Liver (tissue), 3 donors: ENCODE data around the gene ITGB4.

Source experiments
- EGR1 ChIP-seq, 2 donors: IDR thresholded peaks; 2 replicates each; pipeline ENCODE4 v1.6.1; 2016 to 2018; ENCODE audit warnings: antibody characterized with exemption in 2 of 2, low read depth in 2 of 2
- FOXA2 ChIP-seq: IDR thresholded peaks from 2 replicates; pipeline ENCODE4 v1.6.1; 2016; ENCODE audit warnings: antibody characterized with exemption
- GABPA ChIP-seq, 2 donors: IDR thresholded peaks in 1 of 2; conservative IDR thresholded peaks in 1 of 2; 2 replicates each; pipeline ENCODE4 v1.6.1; 2016; ENCODE audit warnings: antibody characterized with exemption in 2 of 2, mild to moderate bottlenecking in 1 of 2, moderate library complexity in 1 of 2
- JUND ChIP-seq, 2 donors: IDR thresholded peaks; 2 replicates each; pipeline ENCODE4 v1.6.1; 2016; ENCODE audit warnings: antibody characterized with exemption in 2 of 2
- RAD21 ChIP-seq, 2 donors: IDR thresholded peaks; 2 replicates each; pipeline ENCODE4 v1.6.1; 2016; ENCODE audit warnings: antibody characterized with exemption in 2 of 2, mild to moderate bottlenecking in 2 of 2
- RXRA ChIP-seq, 2 donors: IDR thresholded peaks; 2 replicates each; pipeline ENCODE4 v1.6.1; 2017 to 2018; ENCODE audit warnings: antibody characterized with exemption in 2 of 2, mild to moderate bottlenecking in 1 of 2
- SP1 ChIP-seq: IDR thresholded peaks from 2 replicates; pipeline ENCODE4 v1.6.1; 2018; ENCODE audit warnings: antibody characterized with exemption, mild to moderate bottlenecking
- TAF1 ChIP-seq: conservative IDR thresholded peaks from 2 replicates; pipeline ENCODE4 v1.6.1; 2016; ENCODE audit warnings: antibody characterized with exemption, mild to moderate bottlenecking
- TF ChIP-seq, protein P1 (sequence below): fragments of 150-350 bp; IDR thresholded peaks from 2 replicates; pipeline ENCODE4 v1.5.1; 2017; ENCODE audit warnings: improper control_type of control experiment, low read depth, low read length; ENCODE audit not compliant: missing input control
- TF ChIP-seq, protein P2 (sequence below): IDR thresholded peaks from 2 replicates; pipeline ENCODE4 v1.6.1; 2016; ENCODE audit warnings: antibody characterized with exemption
- TF ChIP-seq, protein P3 (sequence below): IDR thresholded peaks from 2 replicates; pipeline ENCODE4 v1.6.1; 2016; ENCODE audit warnings: antibody characterized with exemption, mild to moderate bottlenecking
- TF ChIP-seq, protein P4 (sequence below): IDR thresholded peaks from 2 replicates; pipeline ENCODE4 v1.6.1; 2016; ENCODE audit warnings: antibody characterized with exemption
- donor health status: healthy.
- donor health status: healthy.

DNA sequence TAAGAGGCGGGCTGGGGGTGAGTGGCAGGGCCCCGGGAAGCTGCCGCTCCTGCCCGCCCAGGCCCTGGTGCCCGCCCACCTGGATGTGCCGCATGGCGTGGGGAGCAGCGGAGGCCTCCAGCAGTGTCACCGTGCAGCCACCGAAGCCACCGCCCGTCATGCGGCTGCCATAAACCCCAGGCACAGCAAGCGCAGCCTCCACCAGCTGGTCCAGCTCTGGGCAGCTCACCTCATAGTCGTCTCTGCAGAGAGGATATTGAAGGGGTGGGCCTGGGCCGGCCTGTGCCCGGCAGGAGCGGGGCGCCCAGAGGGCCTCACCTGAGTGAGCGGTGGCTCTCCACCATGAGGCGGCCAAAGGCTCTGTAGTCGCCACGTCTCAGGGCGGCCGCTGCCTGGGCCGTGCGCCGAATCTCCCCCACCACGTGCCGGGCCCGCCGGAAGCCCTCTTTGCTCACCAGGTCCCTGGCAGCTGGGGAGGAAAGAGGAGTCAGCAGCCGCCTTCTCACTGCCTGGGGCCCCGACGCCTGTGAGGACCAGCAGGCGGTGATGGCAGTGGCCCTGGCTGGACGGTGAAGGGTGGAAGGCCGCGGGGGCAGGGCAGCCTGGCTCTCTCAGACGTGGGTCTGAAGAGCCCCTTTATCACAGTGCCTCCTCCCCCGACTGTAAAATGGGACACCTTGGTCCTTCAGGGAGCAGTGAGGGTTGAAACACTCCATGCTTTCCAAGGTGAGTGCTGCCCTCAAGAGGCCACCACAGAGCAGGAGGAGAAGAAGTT, 37.1 kb downstream of the ITGB4 start:
- TF ChIP-seq SP1 (no peak), RAD21 (IDR thresholded peaks at IDR 0.05) (no peak), GABPA (IDR thresholded peaks at IDR 0.05 in 1 of 2, conservative IDR thresholded peaks at IDR 0.05 in 1 of 2) (no peak), RXRA (IDR thresholded peaks at IDR 0.05) (no peak), TAF1 (no peak), FOXA2 (no peak), EGR1 (IDR thresholded peaks at IDR 0.05; ENCODE audit: low read depth in 2 of 2) (no peak), JUND (IDR thresholded peaks at IDR 0.05) (no peak)
- TF ChIP-seq, protein P1, sequence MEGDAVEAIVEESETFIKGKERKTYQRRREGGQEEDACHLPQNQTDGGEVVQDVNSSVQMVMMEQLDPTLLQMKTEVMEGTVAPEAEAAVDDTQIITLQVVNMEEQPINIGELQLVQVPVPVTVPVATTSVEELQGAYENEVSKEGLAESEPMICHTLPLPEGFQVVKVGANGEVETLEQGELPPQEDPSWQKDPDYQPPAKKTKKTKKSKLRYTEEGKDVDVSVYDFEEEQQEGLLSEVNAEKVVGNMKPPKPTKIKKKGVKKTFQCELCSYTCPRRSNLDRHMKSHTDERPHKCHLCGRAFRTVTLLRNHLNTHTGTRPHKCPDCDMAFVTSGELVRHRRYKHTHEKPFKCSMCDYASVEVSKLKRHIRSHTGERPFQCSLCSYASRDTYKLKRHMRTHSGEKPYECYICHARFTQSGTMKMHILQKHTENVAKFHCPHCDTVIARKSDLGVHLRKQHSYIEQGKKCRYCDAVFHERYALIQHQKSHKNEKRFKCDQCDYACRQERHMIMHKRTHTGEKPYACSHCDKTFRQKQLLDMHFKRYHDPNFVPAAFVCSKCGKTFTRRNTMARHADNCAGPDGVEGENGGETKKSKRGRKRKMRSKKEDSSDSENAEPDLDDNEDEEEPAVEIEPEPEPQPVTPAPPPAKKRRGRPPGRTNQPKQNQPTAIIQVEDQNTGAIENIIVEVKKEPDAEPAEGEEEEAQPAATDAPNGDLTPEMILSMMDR: no peak
- TF ChIP-seq, protein P2, sequence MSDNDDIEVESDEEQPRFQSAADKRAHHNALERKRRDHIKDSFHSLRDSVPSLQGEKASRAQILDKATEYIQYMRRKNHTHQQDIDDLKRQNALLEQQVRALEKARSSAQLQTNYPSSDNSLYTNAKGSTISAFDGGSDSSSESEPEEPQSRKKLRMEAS: no peak
- TF ChIP-seq, protein P3, sequence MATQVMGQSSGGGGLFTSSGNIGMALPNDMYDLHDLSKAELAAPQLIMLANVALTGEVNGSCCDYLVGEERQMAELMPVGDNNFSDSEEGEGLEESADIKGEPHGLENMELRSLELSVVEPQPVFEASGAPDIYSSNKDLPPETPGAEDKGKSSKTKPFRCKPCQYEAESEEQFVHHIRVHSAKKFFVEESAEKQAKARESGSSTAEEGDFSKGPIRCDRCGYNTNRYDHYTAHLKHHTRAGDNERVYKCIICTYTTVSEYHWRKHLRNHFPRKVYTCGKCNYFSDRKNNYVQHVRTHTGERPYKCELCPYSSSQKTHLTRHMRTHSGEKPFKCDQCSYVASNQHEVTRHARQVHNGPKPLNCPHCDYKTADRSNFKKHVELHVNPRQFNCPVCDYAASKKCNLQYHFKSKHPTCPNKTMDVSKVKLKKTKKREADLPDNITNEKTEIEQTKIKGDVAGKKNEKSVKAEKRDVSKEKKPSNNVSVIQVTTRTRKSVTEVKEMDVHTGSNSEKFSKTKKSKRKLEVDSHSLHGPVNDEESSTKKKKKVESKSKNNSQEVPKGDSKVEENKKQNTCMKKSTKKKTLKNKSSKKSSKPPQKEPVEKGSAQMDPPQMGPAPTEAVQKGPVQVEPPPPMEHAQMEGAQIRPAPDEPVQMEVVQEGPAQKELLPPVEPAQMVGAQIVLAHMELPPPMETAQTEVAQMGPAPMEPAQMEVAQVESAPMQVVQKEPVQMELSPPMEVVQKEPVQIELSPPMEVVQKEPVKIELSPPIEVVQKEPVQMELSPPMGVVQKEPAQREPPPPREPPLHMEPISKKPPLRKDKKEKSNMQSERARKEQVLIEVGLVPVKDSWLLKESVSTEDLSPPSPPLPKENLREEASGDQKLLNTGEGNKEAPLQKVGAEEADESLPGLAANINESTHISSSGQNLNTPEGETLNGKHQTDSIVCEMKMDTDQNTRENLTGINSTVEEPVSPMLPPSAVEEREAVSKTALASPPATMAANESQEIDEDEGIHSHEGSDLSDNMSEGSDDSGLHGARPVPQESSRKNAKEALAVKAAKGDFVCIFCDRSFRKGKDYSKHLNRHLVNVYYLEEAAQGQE: no peak
- TF ChIP-seq, protein P4, sequence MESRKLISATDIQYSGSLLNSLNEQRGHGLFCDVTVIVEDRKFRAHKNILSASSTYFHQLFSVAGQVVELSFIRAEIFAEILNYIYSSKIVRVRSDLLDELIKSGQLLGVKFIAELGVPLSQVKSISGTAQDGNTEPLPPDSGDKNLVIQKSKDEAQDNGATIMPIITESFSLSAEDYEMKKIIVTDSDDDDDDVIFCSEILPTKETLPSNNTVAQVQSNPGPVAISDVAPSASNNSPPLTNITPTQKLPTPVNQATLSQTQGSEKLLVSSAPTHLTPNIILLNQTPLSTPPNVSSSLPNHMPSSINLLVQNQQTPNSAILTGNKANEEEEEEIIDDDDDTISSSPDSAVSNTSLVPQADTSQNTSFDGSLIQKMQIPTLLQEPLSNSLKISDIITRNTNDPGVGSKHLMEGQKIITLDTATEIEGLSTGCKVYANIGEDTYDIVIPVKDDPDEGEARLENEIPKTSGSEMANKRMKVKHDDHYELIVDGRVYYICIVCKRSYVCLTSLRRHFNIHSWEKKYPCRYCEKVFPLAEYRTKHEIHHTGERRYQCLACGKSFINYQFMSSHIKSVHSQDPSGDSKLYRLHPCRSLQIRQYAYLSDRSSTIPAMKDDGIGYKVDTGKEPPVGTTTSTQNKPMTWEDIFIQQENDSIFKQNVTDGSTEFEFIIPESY: no peak
